PC-9 (cell line): ENCODE measurements around the gene TMEM135. TPM values are rescaled to one million over a fixed set of nuclear protein-coding genes. Genes with fewer than 3 reads are reported as not detected.

Experiments
- BruUV-seq: library from RNA; stranded (reverse); fragments of 400-500 nt; replicated peaks from 2 replicates; lab custom pipeline; 2021; lab: Mats Ljungman, UMichigan
- CTCF ChIA-PET: fragments of 300-600 bp; sonication (Branson Sonifier 250); formaldehyde crosslinking; loops from one replicate; lab custom pipeline; 2022; ENCODE audit warnings: antibody characterized with exemption; lab: Charles Lee
- POLR2A ChIA-PET: fragments of 300-600 bp; sonication (Branson Sonifier 250); formaldehyde crosslinking; loops from one replicate; lab custom pipeline; 2022; ENCODE audit warnings: antibody characterized with exemption; ENCODE audit not compliant: unreplicated experiment; lab: Charles Lee
- DNase-seq, 2 experiments: peaks; one replicate each; pipeline versions ENCODE4 v3.0.0 to v3.0.0-alpha.2; 2015 to 2022; ENCODE audit warnings: mixed read lengths in 1 of 2
- H2AFZ ChIP-seq: fragments of 200-600 bp; sonication (generic); 2 replicates; pipeline ENCODE4 v1.8.1; 2017; ENCODE audit warnings: antibody characterized with exemption
- H3F3A ChIP-seq: fragments of 200-600 bp; sonication (generic); 2 replicates; pipeline ENCODE4 v1.8.1; 2017; ENCODE audit warnings: antibody characterized with exemption, mild to moderate bottlenecking, low read depth; ENCODE audit not compliant: insufficient read depth
- H3K27ac ChIP-seq: fragments of 200-600 bp; sonication (generic); 2 replicates; pipeline ENCODE4 v1.6.1; 2016; ENCODE audit warnings: mixed run types
- H3K27me3 ChIP-seq: fragments of 200-600 bp; sonication (generic); 2 replicates; pipeline ENCODE4 v1.6.1; 2016; ENCODE audit warnings: low read depth, mixed run types; ENCODE audit not compliant: insufficient read depth
- H3K36me3 ChIP-seq: fragments of 200-600 bp; sonication (generic); 2 replicates; pipeline ENCODE4 v1.6.1; 2016; ENCODE audit warnings: low read depth, mixed run types
- H3K4me1 ChIP-seq: fragments of 200-600 bp; sonication (generic); replicated peaks from 2 replicates; pipeline ENCODE4 v1.6.1; 2016; ENCODE audit warnings: mixed run types; ENCODE audit not compliant: insufficient read depth
- H3K4me2 ChIP-seq: fragments of 200-600 bp; sonication (generic); 2 replicates; pipeline ENCODE4 v1.6.1; 2017; ENCODE audit warnings: mixed run types
- H3K4me3 ChIP-seq: fragments of 200-600 bp; sonication (generic); 2 replicates; pipeline ENCODE4 v1.6.1; 2016; ENCODE audit warnings: mixed run types
- H3K79me2 ChIP-seq: fragments of 200-600 bp; sonication (generic); 2 replicates; pipeline ENCODE4 v1.6.1; 2017; ENCODE audit warnings: low read depth, mixed run types
- H3K9me2 ChIP-seq: fragments of 200-600 bp; sonication (generic); 2 replicates; pipeline ENCODE4 v1.8.1; 2017; ENCODE audit warnings: mild to moderate bottlenecking; ENCODE audit not compliant: insufficient read depth
- H3K9me3 ChIP-seq: fragments of 200-600 bp; sonication (generic); 2 replicates; pipeline ENCODE4 v1.8.1; 2016; ENCODE audit warnings: low read depth; ENCODE audit not compliant: insufficient read depth
- H4K20me1 ChIP-seq: fragments of 200-600 bp; sonication (generic); 2 replicates; pipeline ENCODE4 v1.8.1; 2017; ENCODE audit not compliant: insufficient read depth
- EZH2 ChIP-seq: fragments of 200-600 bp; sonication (generic); IDR thresholded peaks from 2 replicates; pipeline ENCODE4 v1.8.0; 2017; ENCODE audit warnings: antibody characterized with exemption, low read depth
- intact Hi-C: fragments of 100-400 bp; cut with micrococcal nuclease; formaldehyde crosslinking; loops from one replicate; pipeline ENCODE4 v1.10.0; 2022; ENCODE audit not compliant: unreplicated experiment
- total RNA-seq: library from RNA; stranded (reverse); gene quantifications from 2 replicates; pipeline ENCODE4 v1.2.3, GENCODE V29; 2021
- TF ChIP-seq, protein P1 (sequence below): fragments of 200-600 bp; sonication (generic); conservative IDR thresholded peaks from 2 replicates; pipeline ENCODE4 v1.6.1; 2017; ENCODE audit warnings: mixed run types, antibody characterized with exemption, mild to moderate bottlenecking, moderate library complexity

TMEM135 gene
- total RNA-seq, 1 experiment from 2014 or later, result 42.0 TPM

DNA sequence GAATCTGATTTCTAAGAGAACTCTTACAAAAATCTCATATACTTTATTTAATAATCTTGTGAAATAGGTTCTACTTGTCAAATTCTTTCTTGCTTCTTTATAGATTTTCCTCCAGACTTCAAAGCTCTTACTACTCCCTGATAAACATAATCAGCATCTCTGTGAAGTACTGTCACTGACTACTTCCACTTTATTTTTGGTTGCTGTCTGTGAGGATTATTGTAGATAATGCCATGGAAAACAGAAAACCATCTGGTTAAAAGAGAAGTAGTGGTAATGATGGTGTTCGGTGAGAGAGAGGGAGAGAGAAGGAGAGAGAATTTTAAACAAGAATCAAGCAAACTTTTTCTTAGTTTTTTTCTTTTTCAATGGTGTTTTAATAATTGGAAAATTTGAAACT is 152.3 kb downstream of the TMEM135 start:
- Histone ChIP-seq H3K4me2 (no peak overlapping the region), H2AFZ (no peak overlapping the region), H3K36me3 (0 out of 2 replicates have a peak, but pooled peaks cover 2% of the 10 kb centered on the region), H4K20me1 (no peaks in the 10 kb centered on the region), H3K27ac (no peak overlapping the region), H3K27me3 (no peaks in the 10 kb centered on the region), H3K79me2 (no peaks in the 10 kb centered on the region), H3K4me1 (no peaks in the 10 kb centered on the region), H3K9me2 (no peaks in the 10 kb centered on the region; the same call in 1 of the 2 replicates), H3K9me3 (no peaks in the 10 kb centered on the region), H3K4me3 (no peak overlapping the region), H3F3A (no peaks in the 10 kb centered on the region; the same call in 1 of the 2 replicates)
- ChIA-PET POLR2A (interaction anchor here (0.8 kb wide), 1 partner anchor 21 kb away, joined by 7 read pairs; no protein-coding TSS in a partner anchor), CTCF (no interaction called here)
- intact Hi-C loops, result no loop called here
- no peak for TF ChIP-seq EZH2
- TF ChIP-seq, protein P1, sequence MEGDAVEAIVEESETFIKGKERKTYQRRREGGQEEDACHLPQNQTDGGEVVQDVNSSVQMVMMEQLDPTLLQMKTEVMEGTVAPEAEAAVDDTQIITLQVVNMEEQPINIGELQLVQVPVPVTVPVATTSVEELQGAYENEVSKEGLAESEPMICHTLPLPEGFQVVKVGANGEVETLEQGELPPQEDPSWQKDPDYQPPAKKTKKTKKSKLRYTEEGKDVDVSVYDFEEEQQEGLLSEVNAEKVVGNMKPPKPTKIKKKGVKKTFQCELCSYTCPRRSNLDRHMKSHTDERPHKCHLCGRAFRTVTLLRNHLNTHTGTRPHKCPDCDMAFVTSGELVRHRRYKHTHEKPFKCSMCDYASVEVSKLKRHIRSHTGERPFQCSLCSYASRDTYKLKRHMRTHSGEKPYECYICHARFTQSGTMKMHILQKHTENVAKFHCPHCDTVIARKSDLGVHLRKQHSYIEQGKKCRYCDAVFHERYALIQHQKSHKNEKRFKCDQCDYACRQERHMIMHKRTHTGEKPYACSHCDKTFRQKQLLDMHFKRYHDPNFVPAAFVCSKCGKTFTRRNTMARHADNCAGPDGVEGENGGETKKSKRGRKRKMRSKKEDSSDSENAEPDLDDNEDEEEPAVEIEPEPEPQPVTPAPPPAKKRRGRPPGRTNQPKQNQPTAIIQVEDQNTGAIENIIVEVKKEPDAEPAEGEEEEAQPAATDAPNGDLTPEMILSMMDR, result no peak
- no TSS peak for BruUV-seq
- DNase-seq, result no peak

DNA sequence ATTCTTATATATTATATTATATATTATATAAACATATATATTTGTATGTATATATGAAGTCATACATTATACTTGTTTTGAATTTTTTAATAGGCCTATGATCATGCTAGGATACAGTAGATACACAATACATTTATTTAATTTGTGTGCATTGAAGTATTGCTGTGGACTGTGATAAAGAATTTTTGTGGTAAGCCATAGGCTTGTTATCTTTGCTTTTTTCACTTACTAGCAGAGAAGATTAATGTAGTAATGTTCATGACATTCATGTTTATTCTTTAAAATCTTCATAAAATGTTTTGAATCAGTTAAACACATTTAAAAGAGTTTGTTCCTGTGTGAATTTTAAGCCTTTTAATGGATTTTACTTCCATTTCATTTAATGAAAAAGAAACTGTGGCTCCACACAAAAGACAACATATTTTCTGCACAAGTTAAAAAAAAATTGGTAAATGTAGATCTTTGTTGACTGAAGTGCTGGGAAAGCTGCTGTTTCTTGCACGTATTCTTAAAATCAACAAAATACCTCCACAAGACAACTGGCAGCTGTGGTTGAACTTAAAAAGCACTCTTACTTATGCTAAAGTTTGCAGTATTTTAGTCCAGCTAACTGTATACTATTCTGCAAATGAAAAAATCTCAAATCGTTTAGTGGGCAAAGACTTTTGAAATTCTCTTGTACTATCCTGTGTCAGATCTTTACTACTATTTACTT is 156.2 kb downstream of the TMEM135 start:
- intact Hi-C loops, result no loop called here
- Histone ChIP-seq H3F3A (no peaks in the 10 kb centered on the region; the same call in 1 of the 2 replicates), H2AFZ (no peak overlapping the region), H3K27ac (no peak overlapping the region), H3K4me1 (no peaks in the 10 kb centered on the region), H3K4me2 (no peak overlapping the region), H3K9me3 (no peaks in the 10 kb centered on the region), H4K20me1 (no peaks in the 10 kb centered on the region), H3K4me3 (no peak overlapping the region), H3K9me2 (no peaks in the 10 kb centered on the region), H3K79me2 (no peaks in the 10 kb centered on the region), H3K27me3 (no peaks in the 10 kb centered on the region), H3K36me3 (no peaks in the 10 kb centered on the region)
- DNase-seq, result no peak
- TF ChIP-seq EZH2, result no peak
- TF ChIP-seq, protein P1, result no peak
- ChIA-PET CTCF (no interaction called here), POLR2A (no interaction called here)
- no TSS peak for BruUV-seq

DNA sequence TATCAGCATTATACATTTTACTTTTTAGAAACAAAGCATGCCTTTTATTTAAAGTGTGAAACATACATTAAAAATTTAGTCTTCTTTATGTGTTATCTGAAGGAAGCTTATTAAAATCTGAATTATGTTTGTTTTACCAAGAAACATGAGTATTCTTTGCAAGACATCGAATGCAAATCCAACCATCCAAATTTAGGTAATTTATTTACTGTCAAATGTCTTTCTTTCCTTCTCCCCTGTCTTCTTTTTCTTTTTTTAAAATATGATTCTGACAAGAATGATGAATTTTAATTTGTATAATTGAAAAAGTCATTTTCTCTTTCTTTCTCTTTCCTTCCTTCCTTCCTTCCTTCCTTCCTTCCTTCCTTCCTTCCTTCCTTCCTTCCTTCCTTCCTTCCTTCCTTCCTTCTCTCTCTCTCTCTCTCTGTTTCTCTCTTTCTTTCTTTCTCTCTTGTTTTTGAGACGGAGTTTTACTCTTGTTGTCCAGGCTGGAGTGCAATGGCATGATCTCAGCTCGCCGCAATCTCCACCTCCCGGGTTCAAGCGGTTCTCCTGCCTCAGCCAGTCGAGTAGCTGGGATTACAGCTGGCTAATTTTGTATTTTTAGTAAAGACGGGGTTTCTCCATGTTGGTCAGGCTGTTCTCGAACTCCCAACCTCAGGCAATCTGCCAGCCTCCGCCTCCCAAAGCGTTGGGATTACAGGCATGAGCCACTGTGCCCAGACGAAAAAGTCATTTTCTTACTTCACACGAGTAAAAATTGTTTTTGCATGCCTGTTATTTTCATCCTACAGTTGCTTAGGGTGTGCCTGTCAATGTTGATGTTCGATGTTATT is 157.5 kb downstream of the TMEM135 start:
- H4K20me1 ChIP-seq, result no peaks in the 10 kb centered on the region
- no peak for TF ChIP-seq EZH2
- TF ChIP-seq, protein P1, result no peak
- no peak overlapping the region for H3K4me3 ChIP-seq
- H3K27ac ChIP-seq, result no peak overlapping the region
- no peak for DNase-seq
- H3K4me2 ChIP-seq, result no peak overlapping the region
- ChIA-PET CTCF (no interaction called here), POLR2A (no interaction called here)
- no peaks in the 10 kb centered on the region; the same call in 1 of the 2 replicates for H3F3A ChIP-seq
- H3K9me2 ChIP-seq, result no peaks in the 10 kb centered on the region
- no peaks in the 10 kb centered on the region for H3K4me1 ChIP-seq
- H3K79me2 ChIP-seq, result no peaks in the 10 kb centered on the region
- no peaks in the 10 kb centered on the region for H3K27me3 ChIP-seq
- intact Hi-C loops, result no loop called here
- no TSS peak for BruUV-seq
- H3K36me3 ChIP-seq, result no peaks in the 10 kb centered on the region
- H3K9me3 ChIP-seq, result no peaks in the 10 kb centered on the region
- H2AFZ ChIP-seq, result no peak overlapping the region
